DND-41 (cell line): ENCODE results near the gene GRM4.

Experiments used
- EZH2 ChIP-seq: IDR thresholded peaks from 3 replicates; pipeline ENCODE4 v1.6.1; 2012; ENCODE audit warnings: borderline replicate concordance, low read depth, mild to moderate bottlenecking, moderate library complexity, low read length, inconsistent platforms; ENCODE audit not compliant: severe bottlenecking
- TF ChIP-seq, protein P1 (sequence below): IDR thresholded peaks from 2 replicates; pipeline ENCODE4 v1.5.1; 2012; ENCODE audit warnings: borderline replicate concordance, low read length, moderate library complexity, mild to moderate bottlenecking; ENCODE audit not compliant: poor library complexity, severe bottlenecking; ENCODE audit errors: extremely low read depth

DNA sequence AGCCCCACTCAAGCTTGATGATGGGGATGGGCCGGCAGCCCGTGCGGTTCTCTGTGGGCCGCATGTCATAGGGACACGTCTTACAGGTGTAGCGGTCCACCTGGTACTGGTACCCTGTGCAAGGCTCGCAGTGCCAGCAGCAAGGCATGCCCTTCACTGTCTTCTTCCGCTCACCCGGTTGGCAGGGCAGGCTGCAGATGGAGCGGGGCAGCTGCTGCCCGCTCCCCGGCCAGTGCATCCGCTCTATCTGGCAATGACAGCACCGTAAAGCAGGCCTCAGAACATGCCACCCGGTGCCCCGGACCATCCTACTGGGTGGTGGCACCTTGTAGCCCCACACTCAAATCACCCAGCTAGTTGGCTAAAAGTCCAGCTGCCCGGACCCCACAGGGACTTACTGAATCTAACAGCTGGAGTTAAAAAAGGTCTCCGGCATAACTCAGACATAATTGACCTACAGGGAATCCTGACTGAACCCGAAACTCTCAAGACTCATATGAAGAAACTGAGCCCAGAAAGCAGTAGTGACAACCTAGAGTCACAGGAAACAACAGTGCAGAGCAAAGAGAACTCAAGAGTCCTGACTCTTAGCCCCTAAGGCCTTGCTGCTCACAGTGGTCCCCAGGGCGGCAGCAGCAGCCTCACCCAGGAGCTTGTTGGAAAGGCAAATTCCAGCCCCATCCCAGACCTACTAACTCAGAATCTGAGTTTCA is 109.4 kb downstream of the GRM4 start:
- TF ChIP-seq, protein P1, sequence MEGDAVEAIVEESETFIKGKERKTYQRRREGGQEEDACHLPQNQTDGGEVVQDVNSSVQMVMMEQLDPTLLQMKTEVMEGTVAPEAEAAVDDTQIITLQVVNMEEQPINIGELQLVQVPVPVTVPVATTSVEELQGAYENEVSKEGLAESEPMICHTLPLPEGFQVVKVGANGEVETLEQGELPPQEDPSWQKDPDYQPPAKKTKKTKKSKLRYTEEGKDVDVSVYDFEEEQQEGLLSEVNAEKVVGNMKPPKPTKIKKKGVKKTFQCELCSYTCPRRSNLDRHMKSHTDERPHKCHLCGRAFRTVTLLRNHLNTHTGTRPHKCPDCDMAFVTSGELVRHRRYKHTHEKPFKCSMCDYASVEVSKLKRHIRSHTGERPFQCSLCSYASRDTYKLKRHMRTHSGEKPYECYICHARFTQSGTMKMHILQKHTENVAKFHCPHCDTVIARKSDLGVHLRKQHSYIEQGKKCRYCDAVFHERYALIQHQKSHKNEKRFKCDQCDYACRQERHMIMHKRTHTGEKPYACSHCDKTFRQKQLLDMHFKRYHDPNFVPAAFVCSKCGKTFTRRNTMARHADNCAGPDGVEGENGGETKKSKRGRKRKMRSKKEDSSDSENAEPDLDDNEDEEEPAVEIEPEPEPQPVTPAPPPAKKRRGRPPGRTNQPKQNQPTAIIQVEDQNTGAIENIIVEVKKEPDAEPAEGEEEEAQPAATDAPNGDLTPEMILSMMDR: no peak
- TF ChIP-seq EZH2: no peak
